Measurements from ENCODE around the gene CFAP69. TPM values are rescaled to one million over a fixed set of nuclear protein-coding genes. Genes with fewer than 3 reads are reported as not detected.

CFAP69 gene
- total RNA-seq, 1 experiment from 2014 or later = 3.4 TPM

GRCh38 chr7:90270431-90271178 lies 25.6 kb downstream of the CFAP69 start:
- no peak for TF ChIP-seq TP53 (CRISPR knock-in tag; IDR thresholded peaks at IDR 0.05)
- ATAC-seq (no peak), DNase-seq (ENCODE audit: low spot score) (no peak)
- no peaks in the 10 kb centered on the region for H3K9me3 Mint-ChIP-seq
- no peaks in the 10 kb centered on the region for H3K4me1 Mint-ChIP-seq
- H3K36me3 Mint-ChIP-seq = no peaks in the 10 kb centered on the region
- no peak overlapping the region for H3K4me3 Mint-ChIP-seq
- ChIA-PET POLR2A (no interaction called here), CTCF (no interaction called here)
- no peaks in the 10 kb centered on the region for H3K27me3 Mint-ChIP-seq (ENCODE audit: low read depth)
- no peak overlapping the region for H3K27ac Mint-ChIP-seq

DNA sequence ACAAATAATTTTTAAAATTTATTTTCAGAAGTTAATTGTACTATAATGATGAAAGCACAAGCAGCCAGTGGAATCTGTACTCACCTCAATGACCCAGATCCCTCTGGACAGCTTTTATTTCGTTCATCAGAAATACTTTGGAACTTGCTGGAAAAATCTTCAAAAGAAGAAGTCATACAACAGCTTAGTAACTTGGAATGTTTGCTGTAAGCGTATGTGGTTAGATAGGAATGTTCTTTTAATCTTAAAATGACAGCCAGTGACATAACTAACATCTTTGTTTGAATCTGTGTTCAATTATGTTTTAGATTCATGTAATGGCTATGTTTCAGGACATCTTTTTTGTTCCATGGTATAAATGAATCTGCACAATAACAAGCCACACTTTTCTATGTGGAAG lies 26.8 kb downstream of the CFAP69 start:
- no peak for ATAC-seq

GRCh38 chr7:90272242-90272641 lies 27.3 kb downstream of the CFAP69 start:
- H3K9me3 Mint-ChIP-seq = no peaks in the 10 kb centered on the region
- DNase-seq (ENCODE audit: low spot score) (no peak), ATAC-seq (no peak)
- H3K36me3 Mint-ChIP-seq = no peaks in the 10 kb centered on the region
- ChIA-PET CTCF (no interaction called here), POLR2A (no interaction called here)
- H3K4me3 Mint-ChIP-seq = no peak overlapping the region
- TF ChIP-seq ZNF263 (CRISPR knock-in tag; IDR thresholded peaks at IDR 0.05; ENCODE audit: low read depth) (no peak), SOX15 (CRISPR knock-in tag; IDR thresholded peaks at IDR 0.05) (no peak), NR3C1 (CRISPR knock-in tag; conservative IDR thresholded peaks at IDR 0.05; ENCODE audit: low read depth) (no peak), TP53 (CRISPR knock-in tag; IDR thresholded peaks at IDR 0.05) (no peak), ZNF219 (CRISPR knock-in tag; IDR thresholded peaks at IDR 0.05; ENCODE audit: borderline replicate concordance) (no peak)
- TF ChIP-seq, protein P1, sequence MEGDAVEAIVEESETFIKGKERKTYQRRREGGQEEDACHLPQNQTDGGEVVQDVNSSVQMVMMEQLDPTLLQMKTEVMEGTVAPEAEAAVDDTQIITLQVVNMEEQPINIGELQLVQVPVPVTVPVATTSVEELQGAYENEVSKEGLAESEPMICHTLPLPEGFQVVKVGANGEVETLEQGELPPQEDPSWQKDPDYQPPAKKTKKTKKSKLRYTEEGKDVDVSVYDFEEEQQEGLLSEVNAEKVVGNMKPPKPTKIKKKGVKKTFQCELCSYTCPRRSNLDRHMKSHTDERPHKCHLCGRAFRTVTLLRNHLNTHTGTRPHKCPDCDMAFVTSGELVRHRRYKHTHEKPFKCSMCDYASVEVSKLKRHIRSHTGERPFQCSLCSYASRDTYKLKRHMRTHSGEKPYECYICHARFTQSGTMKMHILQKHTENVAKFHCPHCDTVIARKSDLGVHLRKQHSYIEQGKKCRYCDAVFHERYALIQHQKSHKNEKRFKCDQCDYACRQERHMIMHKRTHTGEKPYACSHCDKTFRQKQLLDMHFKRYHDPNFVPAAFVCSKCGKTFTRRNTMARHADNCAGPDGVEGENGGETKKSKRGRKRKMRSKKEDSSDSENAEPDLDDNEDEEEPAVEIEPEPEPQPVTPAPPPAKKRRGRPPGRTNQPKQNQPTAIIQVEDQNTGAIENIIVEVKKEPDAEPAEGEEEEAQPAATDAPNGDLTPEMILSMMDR (IDR thresholded peaks at IDR 0.05) = no peak
- no peak overlapping the region for H3K27ac Mint-ChIP-seq
- no peaks in the 10 kb centered on the region for H3K4me1 Mint-ChIP-seq
- H3K27me3 Mint-ChIP-seq (ENCODE audit: low read depth) = no peaks in the 10 kb centered on the region

More for the DNA sequence above, 26.8 kb downstream of the CFAP69 start:
- no peak for DNase-seq (ENCODE audit: low spot score)
- H3K27me3 Mint-ChIP-seq (ENCODE audit: low read depth) = no peaks in the 10 kb centered on the region
- TF ChIP-seq CBFB (CRISPR knock-in tag; IDR thresholded peaks at IDR 0.05; ENCODE audit: low read depth) = no peak
- TF ChIP-seq, protein P2, sequence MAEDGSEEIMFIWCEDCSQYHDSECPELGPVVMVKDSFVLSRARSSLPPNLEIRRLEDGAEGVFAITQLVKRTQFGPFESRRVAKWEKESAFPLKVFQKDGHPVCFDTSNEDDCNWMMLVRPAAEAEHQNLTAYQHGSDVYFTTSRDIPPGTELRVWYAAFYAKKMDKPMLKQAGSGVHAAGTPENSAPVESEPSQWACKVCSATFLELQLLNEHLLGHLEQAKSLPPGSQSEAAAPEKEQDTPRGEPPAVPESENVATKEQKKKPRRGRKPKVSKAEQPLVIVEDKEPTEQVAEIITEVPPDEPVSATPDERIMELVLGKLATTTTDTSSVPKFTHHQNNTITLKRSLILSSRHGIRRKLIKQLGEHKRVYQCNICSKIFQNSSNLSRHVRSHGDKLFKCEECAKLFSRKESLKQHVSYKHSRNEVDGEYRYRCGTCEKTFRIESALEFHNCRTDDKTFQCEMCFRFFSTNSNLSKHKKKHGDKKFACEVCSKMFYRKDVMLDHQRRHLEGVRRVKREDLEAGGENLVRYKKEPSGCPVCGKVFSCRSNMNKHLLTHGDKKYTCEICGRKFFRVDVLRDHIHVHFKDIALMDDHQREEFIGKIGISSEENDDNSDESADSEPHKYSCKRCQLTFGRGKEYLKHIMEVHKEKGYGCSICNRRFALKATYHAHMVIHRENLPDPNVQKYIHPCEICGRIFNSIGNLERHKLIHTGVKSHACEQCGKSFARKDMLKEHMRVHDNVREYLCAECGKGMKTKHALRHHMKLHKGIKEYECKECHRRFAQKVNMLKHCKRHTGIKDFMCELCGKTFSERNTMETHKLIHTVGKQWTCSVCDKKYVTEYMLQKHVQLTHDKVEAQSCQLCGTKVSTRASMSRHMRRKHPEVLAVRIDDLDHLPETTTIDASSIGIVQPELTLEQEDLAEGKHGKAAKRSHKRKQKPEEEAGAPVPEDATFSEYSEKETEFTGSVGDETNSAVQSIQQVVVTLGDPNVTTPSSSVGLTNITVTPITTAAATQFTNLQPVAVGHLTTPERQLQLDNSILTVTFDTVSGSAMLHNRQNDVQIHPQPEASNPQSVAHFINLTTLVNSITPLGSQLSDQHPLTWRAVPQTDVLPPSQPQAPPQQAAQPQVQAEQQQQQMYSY (CRISPR knock-in tag; IDR thresholded peaks at IDR 0.05) = no peak
- no peak for TF ChIP-seq ZBTB21 (CRISPR knock-in tag; IDR thresholded peaks at IDR 0.05; ENCODE audit: borderline replicate concordance)
- no peak for TF ChIP-seq NR1H2 (CRISPR knock-in tag; IDR thresholded peaks at IDR 0.05)
- TF ChIP-seq GRHL2 (CRISPR knock-in tag; IDR thresholded peaks at IDR 0.05; ENCODE audit: insufficient replicate concordance, severe bottlenecking) = no peak
- TF ChIP-seq MYBL2 (CRISPR knock-in tag; IDR thresholded peaks at IDR 0.05) = no peak
- no peak for TF ChIP-seq NR2C2 (CRISPR knock-in tag; IDR thresholded peaks at IDR 0.05)
- TF ChIP-seq, protein P3, sequence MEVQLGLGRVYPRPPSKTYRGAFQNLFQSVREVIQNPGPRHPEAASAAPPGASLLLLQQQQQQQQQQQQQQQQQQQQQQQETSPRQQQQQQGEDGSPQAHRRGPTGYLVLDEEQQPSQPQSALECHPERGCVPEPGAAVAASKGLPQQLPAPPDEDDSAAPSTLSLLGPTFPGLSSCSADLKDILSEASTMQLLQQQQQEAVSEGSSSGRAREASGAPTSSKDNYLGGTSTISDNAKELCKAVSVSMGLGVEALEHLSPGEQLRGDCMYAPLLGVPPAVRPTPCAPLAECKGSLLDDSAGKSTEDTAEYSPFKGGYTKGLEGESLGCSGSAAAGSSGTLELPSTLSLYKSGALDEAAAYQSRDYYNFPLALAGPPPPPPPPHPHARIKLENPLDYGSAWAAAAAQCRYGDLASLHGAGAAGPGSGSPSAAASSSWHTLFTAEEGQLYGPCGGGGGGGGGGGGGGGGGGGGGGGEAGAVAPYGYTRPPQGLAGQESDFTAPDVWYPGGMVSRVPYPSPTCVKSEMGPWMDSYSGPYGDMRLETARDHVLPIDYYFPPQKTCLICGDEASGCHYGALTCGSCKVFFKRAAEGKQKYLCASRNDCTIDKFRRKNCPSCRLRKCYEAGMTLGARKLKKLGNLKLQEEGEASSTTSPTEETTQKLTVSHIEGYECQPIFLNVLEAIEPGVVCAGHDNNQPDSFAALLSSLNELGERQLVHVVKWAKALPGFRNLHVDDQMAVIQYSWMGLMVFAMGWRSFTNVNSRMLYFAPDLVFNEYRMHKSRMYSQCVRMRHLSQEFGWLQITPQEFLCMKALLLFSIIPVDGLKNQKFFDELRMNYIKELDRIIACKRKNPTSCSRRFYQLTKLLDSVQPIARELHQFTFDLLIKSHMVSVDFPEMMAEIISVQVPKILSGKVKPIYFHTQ (CRISPR knock-in tag; IDR thresholded peaks at IDR 0.05) = no peak
- TF ChIP-seq PRRX2 (CRISPR knock-in tag; IDR thresholded peaks at IDR 0.05) = no peak
- ChIA-PET POLR2A (no interaction called here), CTCF (no interaction called here)
- no peaks in the 10 kb centered on the region for H3K36me3 Mint-ChIP-seq
- H3K4me1 Mint-ChIP-seq = no peaks in the 10 kb centered on the region
- no peak overlapping the region for H3K27ac Mint-ChIP-seq
- no peaks in the 10 kb centered on the region for H3K9me3 Mint-ChIP-seq
- no peak overlapping the region for H3K4me3 Mint-ChIP-seq

All from WTC11 (cell line).